HEK293T (cell line): ENCODE data around the gene ASTN2.

Experiments used
- CTCF ChIA-PET: fragments of 350-600 bp; formaldehyde crosslinking; extraction: SDS; loops from one replicate; lab custom pipeline; 2021; ENCODE audit warnings: antibody characterized with exemption, inconsistent platforms; lab: Yijun Ruan, JAX
- POLR2A ChIA-PET: fragments of 350-600 bp; formaldehyde crosslinking; extraction: SDS; loops from one replicate; lab custom pipeline; 2020; ENCODE audit warnings: antibody characterized with exemption, inconsistent platforms; lab: Yijun Ruan, JAX
- DNase-seq: peaks from one replicate; pipeline ENCODE4 v3.0.0; 2012; ENCODE audit warnings: mixed read lengths; ENCODE audit errors: extremely low spot score
- ARNT ChIP-seq: fragments of 450-650 bp; IDR thresholded peaks from 2 replicates; pipeline ENCODE4 v1.6.1; 2017; ENCODE audit warnings: mild to moderate bottlenecking
- BHLHE40 ChIP-seq: fragments of 450-650 bp; IDR thresholded peaks from 2 replicates; pipeline ENCODE4 v1.6.1; 2016; ENCODE audit warnings: mild to moderate bottlenecking, moderate library complexity, borderline replicate concordance
- CTBP1 ChIP-seq: fragments of 450-650 bp; IDR thresholded peaks from 2 replicates; pipeline ENCODE4 v1.6.1; 2016; ENCODE audit warnings: borderline replicate concordance
- ELF4 ChIP-seq: fragments of 450-650 bp; IDR thresholded peaks from 2 replicates; pipeline ENCODE4 v1.6.1; 2017; ENCODE audit warnings: antibody characterized with exemption
- FOXA1 ChIP-seq: fragments of 450-650 bp; IDR thresholded peaks from 2 replicates; pipeline ENCODE4 v1.6.1; 2016; ENCODE audit warnings: mild to moderate bottlenecking
- FOXK2 ChIP-seq: fragments of 450-650 bp; IDR thresholded peaks from 2 replicates; pipeline ENCODE4 v1.6.1; 2016; ENCODE audit warnings: mild to moderate bottlenecking
- FOXM1 ChIP-seq: fragments of 450-650 bp; IDR thresholded peaks from 2 replicates; pipeline ENCODE4 v1.6.1; 2017; ENCODE audit warnings: mild to moderate bottlenecking, borderline replicate concordance
- HDGF ChIP-seq: fragments of 450-650 bp; IDR thresholded peaks from 2 replicates; pipeline ENCODE4 v1.6.1; 2017; ENCODE audit warnings: antibody characterized with exemption, borderline replicate concordance
- L3MBTL2 ChIP-seq: fragments of 450-650 bp; conservative IDR thresholded peaks from 2 replicates; pipeline ENCODE4 v1.6.1; 2016; ENCODE audit warnings: mild to moderate bottlenecking
- LEF1 ChIP-seq: fragments of 450-650 bp; IDR thresholded peaks from 2 replicates; pipeline ENCODE4 v1.6.1; 2017; ENCODE audit warnings: mild to moderate bottlenecking, borderline replicate concordance
- NFRKB ChIP-seq: fragments of 450-650 bp; IDR thresholded peaks from 2 replicates; pipeline ENCODE4 v1.6.1; 2016; ENCODE audit warnings: mild to moderate bottlenecking, moderate library complexity
- PKNOX1 ChIP-seq: fragments of 450-650 bp; IDR thresholded peaks from 2 replicates; pipeline ENCODE4 v1.6.1; 2016
- SP1 ChIP-seq: fragments of 450-650 bp; IDR thresholded peaks from 2 replicates; pipeline ENCODE4 v1.6.1; 2017
- SUZ12 ChIP-seq: fragments of 450-650 bp; IDR thresholded peaks from 2 replicates; pipeline ENCODE4 v1.6.1; 2016; ENCODE audit warnings: mild to moderate bottlenecking
- TARDBP ChIP-seq: fragments of 450-650 bp; IDR thresholded peaks from 2 replicates; pipeline ENCODE4 v1.6.1; 2016
- ZNF384 ChIP-seq: fragments of 450-650 bp; IDR thresholded peaks from 2 replicates; pipeline ENCODE4 v1.6.1; 2016

Gene ASTN2

GRCh38 chr9:117135501-117136098, 279.3 kb downstream of the ASTN2 start:
- ChIA-PET POLR2A (no interaction called here), CTCF (no interaction called here)
- DNase-seq, result no peak
- no peak for TF ChIP-seq ELF4
- no peak for TF ChIP-seq L3MBTL2
- no peak for TF ChIP-seq CTBP1
- TF ChIP-seq SP1, result no peak
- TF ChIP-seq HDGF, result no peak
- TF ChIP-seq LEF1, result no peak
- no peak for TF ChIP-seq FOXM1
- TF ChIP-seq ARNT, result no peak
- no peak for TF ChIP-seq SUZ12
- TF ChIP-seq ZNF384, result no peak
- TF ChIP-seq BHLHE40, result no peak
- no peak for TF ChIP-seq PKNOX1
- TF ChIP-seq TARDBP, result no peak
- no peak for TF ChIP-seq FOXK2
- no peak for TF ChIP-seq NFRKB
- TF ChIP-seq FOXA1, result no peak

- POLR2A ChIA-PET, result no interaction called here
- no peak for DNase-seq
- TF ChIP-seq SUZ12, result no peak
- TF ChIP-seq TARDBP, result no peak
- no peak for TF ChIP-seq ELF4
- TF ChIP-seq HDGF, result no peak
- no peak for TF ChIP-seq FOXM1
- TF ChIP-seq ZNF384, result no peak
- no peak for TF ChIP-seq FOXA1
- no peak for TF ChIP-seq NFRKB
- CTCF ChIA-PET, result no interaction called here
Measured at GRCh38 chr9:117134826-117135500, 279.9 kb downstream of the ASTN2 start.

GRCh38 chr9:117126871-117127270, 288.0 kb downstream of the ASTN2 start:
- no peak for TF ChIP-seq PKNOX1
- no peak for TF ChIP-seq LEF1
- TF ChIP-seq FOXA1, result no peak
- TF ChIP-seq TARDBP, result no peak
- TF ChIP-seq ARNT, result no peak
- TF ChIP-seq SP1, result no peak
- TF ChIP-seq CTBP1, result no peak
- no peak for TF ChIP-seq FOXM1
- TF ChIP-seq BHLHE40, result no peak
- TF ChIP-seq L3MBTL2, result no peak
- no peak for TF ChIP-seq SUZ12
- TF ChIP-seq FOXK2, result no peak
- TF ChIP-seq ZNF384, result no peak
- TF ChIP-seq ELF4, result no peak
- no peak for TF ChIP-seq HDGF
- TF ChIP-seq NFRKB, result no peak
- no peak for DNase-seq
- ChIA-PET POLR2A (no interaction called here), CTCF (no interaction called here)

GRCh38 chr9:117125531-117125930, 289.3 kb downstream of the ASTN2 start:
- no peak for TF ChIP-seq LEF1
- TF ChIP-seq ELF4, result no peak
- TF ChIP-seq ARNT, result no peak
- TF ChIP-seq HDGF, result no peak
- TF ChIP-seq PKNOX1, result no peak
- no peak for TF ChIP-seq NFRKB
- no peak for TF ChIP-seq FOXA1
- no peak for TF ChIP-seq TARDBP
- no peak for TF ChIP-seq SUZ12
- no peak for TF ChIP-seq FOXM1
- TF ChIP-seq FOXK2, result no peak
- TF ChIP-seq BHLHE40, result no peak
- no peak for TF ChIP-seq L3MBTL2
- TF ChIP-seq ZNF384, result no peak
- TF ChIP-seq CTBP1, result no peak
- no peak for TF ChIP-seq SP1
- DNase-seq, result no peak
- ChIA-PET CTCF (no interaction called here), POLR2A (no interaction called here)

- ChIA-PET POLR2A (no interaction called here), CTCF (no interaction called here)
- no peak for DNase-seq
- TF ChIP-seq ARNT (no peak), ZNF384 (no peak), SUZ12 (no peak), FOXK2 (no peak), HDGF (no peak), ELF4 (no peak), L3MBTL2 (no peak), PKNOX1 (no peak), CTBP1 (no peak), BHLHE40 (no peak), LEF1 (no peak), TARDBP (no peak), SP1 (no peak), FOXM1 (no peak), FOXA1 (no peak), NFRKB (no peak)
Measured at GRCh38 chr9:117123729-117124128, 291.1 kb downstream of the ASTN2 start.
